Stimulated activated CD4-positive, alpha-beta T cell treated with anti-CD3 and anti-CD28 coated beads, Interleukin-12 subunit alpha, Interleukin-12 subunit beta, amount 100 ng/mL, for 48 hours (primary cell): Measurements from ENCODE around the gene PLPP3.

ENCODE experiments used
- DNase-seq, 3 donors: peaks; one replicate each; pipeline ENCODE4 v3.0.0-alpha.2; 2020; ENCODE audit warnings: low read depth in 2 of 3, low spot score in 1 of 3

The PLPP3 gene

GRCh38 chr1:56548571-56548970, 30.8 kb downstream of the PLPP3 start:
- DNase-seq, result no peak

- no peak for DNase-seq
Measured at GRCh38 chr1:56547977-56548376, 31.4 kb downstream of the PLPP3 start.

- DNase-seq, result no peak
Measured at GRCh38 chr1:56547473-56547872, 31.9 kb downstream of the PLPP3 start.

- no peak for DNase-seq
Measured at GRCh38 chr1:56545711-56546110, 33.7 kb downstream of the PLPP3 start.

GRCh38 chr1:56543783-56544612, 35.4 kb downstream of the PLPP3 start:
- no peak for DNase-seq

GRCh38 chr1:56542651-56543050, 36.7 kb downstream of the PLPP3 start:
- no peak for DNase-seq

- no peak for DNase-seq
Measured at GRCh38 chr1:56541408-56541807, 38.0 kb downstream of the PLPP3 start.

- no peak for DNase-seq
Measured at GRCh38 chr1:56540467-56540866, 38.9 kb downstream of the PLPP3 start.

- DNase-seq, result no peak
Measured at GRCh38 chr1:56539520-56539931, 39.8 kb downstream of the PLPP3 start.

GRCh38 chr1:56538532-56538931, 40.8 kb downstream of the PLPP3 start:
- no peak for DNase-seq

GRCh38 chr1:56537660-56538059, 41.7 kb downstream of the PLPP3 start:
- DNase-seq, result no peak

- DNase-seq, result no peak
Measured at GRCh38 chr1:56535939-56536338, 43.4 kb downstream of the PLPP3 start.

- DNase-seq, result no peak
Measured at GRCh38 chr1:56535362-56535761, 44.0 kb downstream of the PLPP3 start.

GRCh38 chr1:56534130-56534651, 45.2 kb downstream of the PLPP3 start:
- no peak for DNase-seq

- DNase-seq, result no peak
Measured at GRCh38 chr1:56533621-56534020, 45.7 kb downstream of the PLPP3 start.

GRCh38 chr1:56533197-56533596, 46.2 kb downstream of the PLPP3 start:
- DNase-seq, result no peak

GRCh38 chr1:56532350-56532683, 47.0 kb downstream of the PLPP3 start:
- no peak for DNase-seq

- DNase-seq, result no peak
Measured at GRCh38 chr1:56531624-56532349, 47.6 kb downstream of the PLPP3 start.

- DNase-seq, result no peak
Measured at GRCh38 chr1:56529801-56530200, 49.6 kb downstream of the PLPP3 start.

- DNase-seq, result no peak
Measured at GRCh38 chr1:56527548-56528302, 51.6 kb downstream of the PLPP3 start.

- no peak for DNase-seq
Measured at GRCh38 chr1:56526571-56527174, 52.7 kb downstream of the PLPP3 start.
